PC-9 (cell line): Measurements from ENCODE around the gene CPA3. TPM values are rescaled to one million over a fixed set of nuclear protein-coding genes. Genes with fewer than 3 reads are reported as not detected.

Experiments used
- BruUV-seq: library from RNA; stranded (reverse); fragments of 400-500 nt; replicated peaks from 2 replicates; lab custom pipeline; 2021; lab: Mats Ljungman, UMichigan
- CTCF ChIA-PET: fragments of 300-600 bp; sonication (Branson Sonifier 250); formaldehyde crosslinking; loops from one replicate; lab custom pipeline; 2022; ENCODE audit warnings: antibody characterized with exemption; lab: Charles Lee
- POLR2A ChIA-PET: fragments of 300-600 bp; sonication (Branson Sonifier 250); formaldehyde crosslinking; loops from one replicate; lab custom pipeline; 2022; ENCODE audit warnings: antibody characterized with exemption; ENCODE audit not compliant: unreplicated experiment; lab: Charles Lee
- DNase-seq, 2 experiments: peaks; one replicate each; pipeline versions ENCODE4 v3.0.0 to v3.0.0-alpha.2; 2015 to 2022; ENCODE audit warnings: mixed read lengths in 1 of 2
- H2AFZ ChIP-seq: fragments of 200-600 bp; sonication (generic); 2 replicates; pipeline ENCODE4 v1.8.1; 2017; ENCODE audit warnings: antibody characterized with exemption
- H3F3A ChIP-seq: fragments of 200-600 bp; sonication (generic); 2 replicates; pipeline ENCODE4 v1.8.1; 2017; ENCODE audit warnings: antibody characterized with exemption, mild to moderate bottlenecking, low read depth; ENCODE audit not compliant: insufficient read depth
- H3K27ac ChIP-seq: fragments of 200-600 bp; sonication (generic); 2 replicates; pipeline ENCODE4 v1.6.1; 2016; ENCODE audit warnings: mixed run types
- H3K27me3 ChIP-seq: fragments of 200-600 bp; sonication (generic); 2 replicates; pipeline ENCODE4 v1.6.1; 2016; ENCODE audit warnings: low read depth, mixed run types; ENCODE audit not compliant: insufficient read depth
- H3K36me3 ChIP-seq: fragments of 200-600 bp; sonication (generic); 2 replicates; pipeline ENCODE4 v1.6.1; 2016; ENCODE audit warnings: low read depth, mixed run types
- H3K4me1 ChIP-seq: fragments of 200-600 bp; sonication (generic); replicated peaks from 2 replicates; pipeline ENCODE4 v1.6.1; 2016; ENCODE audit warnings: mixed run types; ENCODE audit not compliant: insufficient read depth
- H3K4me2 ChIP-seq: fragments of 200-600 bp; sonication (generic); 2 replicates; pipeline ENCODE4 v1.6.1; 2017; ENCODE audit warnings: mixed run types
- H3K4me3 ChIP-seq: fragments of 200-600 bp; sonication (generic); 2 replicates; pipeline ENCODE4 v1.6.1; 2016; ENCODE audit warnings: mixed run types
- H3K79me2 ChIP-seq: fragments of 200-600 bp; sonication (generic); 2 replicates; pipeline ENCODE4 v1.6.1; 2017; ENCODE audit warnings: low read depth, mixed run types
- H3K9me2 ChIP-seq: fragments of 200-600 bp; sonication (generic); 2 replicates; pipeline ENCODE4 v1.8.1; 2017; ENCODE audit warnings: mild to moderate bottlenecking; ENCODE audit not compliant: insufficient read depth
- H3K9me3 ChIP-seq: fragments of 200-600 bp; sonication (generic); 2 replicates; pipeline ENCODE4 v1.8.1; 2016; ENCODE audit warnings: low read depth; ENCODE audit not compliant: insufficient read depth
- H4K20me1 ChIP-seq: fragments of 200-600 bp; sonication (generic); 2 replicates; pipeline ENCODE4 v1.8.1; 2017; ENCODE audit not compliant: insufficient read depth
- EZH2 ChIP-seq: fragments of 200-600 bp; sonication (generic); IDR thresholded peaks from 2 replicates; pipeline ENCODE4 v1.8.0; 2017; ENCODE audit warnings: antibody characterized with exemption, low read depth
- intact Hi-C: fragments of 100-400 bp; cut with micrococcal nuclease; formaldehyde crosslinking; loops from one replicate; pipeline ENCODE4 v1.10.0; 2022; ENCODE audit not compliant: unreplicated experiment
- total RNA-seq: library from RNA; stranded (reverse); gene quantifications from 2 replicates; pipeline ENCODE4 v1.2.3, GENCODE V29; 2021
- TF ChIP-seq, protein P1 (sequence below): fragments of 200-600 bp; sonication (generic); conservative IDR thresholded peaks from 2 replicates; pipeline ENCODE4 v1.6.1; 2017; ENCODE audit warnings: mixed run types, antibody characterized with exemption, mild to moderate bottlenecking, moderate library complexity

CPA3 gene
- total RNA-seq, 1 experiment from 2014 or later = not detected

DNA sequence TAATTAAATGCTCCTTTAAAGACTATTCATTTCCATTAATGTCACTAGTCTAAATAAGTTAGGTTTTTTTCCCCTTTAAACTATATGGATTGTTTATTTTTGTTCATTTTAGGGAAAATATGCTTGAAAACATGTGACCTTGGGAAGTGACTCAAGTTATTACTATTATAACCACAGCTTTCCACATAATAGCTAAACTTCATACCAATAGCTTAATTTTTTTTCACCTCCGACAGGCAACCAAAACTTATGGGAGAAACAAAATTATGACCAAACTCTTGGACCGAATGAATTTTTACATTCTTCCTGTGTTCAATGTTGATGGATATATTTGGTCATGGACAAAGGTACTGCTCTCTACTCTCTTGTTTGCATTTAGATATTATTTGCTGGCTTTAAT is 16.2 kb downstream of the CPA3 start:
- no peak overlapping the region for H3K4me3 ChIP-seq
- no peak overlapping the region for H2AFZ ChIP-seq
- CTCF ChIA-PET = interaction anchor here (1.1 to 1.7 kb wide), 2 partner anchors 18 to 153 kb away, joined by 3 to 4 read pairs; no protein-coding TSS in a partner anchor
- BruUV-seq = no TSS peak
- H3K4me1 ChIP-seq = no peaks in the 10 kb centered on the region
- no peak for DNase-seq
- H3K79me2 ChIP-seq = no peaks in the 10 kb centered on the region
- no peaks in the 10 kb centered on the region for H3K9me2 ChIP-seq
- no peak overlapping the region for H3K4me2 ChIP-seq
- POLR2A ChIA-PET = interaction anchor here (0.5 to 0.7 kb wide), 2 partner anchors 51 to 364 kb away, joined by 4 to 6 read pairs; no protein-coding TSS in a partner anchor
- TF ChIP-seq, protein P1, sequence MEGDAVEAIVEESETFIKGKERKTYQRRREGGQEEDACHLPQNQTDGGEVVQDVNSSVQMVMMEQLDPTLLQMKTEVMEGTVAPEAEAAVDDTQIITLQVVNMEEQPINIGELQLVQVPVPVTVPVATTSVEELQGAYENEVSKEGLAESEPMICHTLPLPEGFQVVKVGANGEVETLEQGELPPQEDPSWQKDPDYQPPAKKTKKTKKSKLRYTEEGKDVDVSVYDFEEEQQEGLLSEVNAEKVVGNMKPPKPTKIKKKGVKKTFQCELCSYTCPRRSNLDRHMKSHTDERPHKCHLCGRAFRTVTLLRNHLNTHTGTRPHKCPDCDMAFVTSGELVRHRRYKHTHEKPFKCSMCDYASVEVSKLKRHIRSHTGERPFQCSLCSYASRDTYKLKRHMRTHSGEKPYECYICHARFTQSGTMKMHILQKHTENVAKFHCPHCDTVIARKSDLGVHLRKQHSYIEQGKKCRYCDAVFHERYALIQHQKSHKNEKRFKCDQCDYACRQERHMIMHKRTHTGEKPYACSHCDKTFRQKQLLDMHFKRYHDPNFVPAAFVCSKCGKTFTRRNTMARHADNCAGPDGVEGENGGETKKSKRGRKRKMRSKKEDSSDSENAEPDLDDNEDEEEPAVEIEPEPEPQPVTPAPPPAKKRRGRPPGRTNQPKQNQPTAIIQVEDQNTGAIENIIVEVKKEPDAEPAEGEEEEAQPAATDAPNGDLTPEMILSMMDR = no peak
- TF ChIP-seq EZH2 = no peak
- H3K27ac ChIP-seq = no peak overlapping the region
- no peaks in the 10 kb centered on the region for H3K36me3 ChIP-seq
- H3K9me3 ChIP-seq = no peaks in the 10 kb centered on the region
- H3K27me3 ChIP-seq = no peaks in the 10 kb centered on the region
- no peaks in the 10 kb centered on the region for H4K20me1 ChIP-seq
- H3F3A ChIP-seq = no peaks in the 10 kb centered on the region
- intact Hi-C loops = no loop called here

GRCh38 chr3:148882288-148882687 is 17.2 kb downstream of the CPA3 start:
- ChIA-PET CTCF (no interaction called here), POLR2A (interaction anchor here (0.5 kb wide), 1 partner anchor 161 kb away, joined by 3 read pairs; no protein-coding TSS in a partner anchor)
- no peaks in the 10 kb centered on the region for H3K9me2 ChIP-seq
- TF ChIP-seq EZH2 = no peak
- TF ChIP-seq, protein P1 = no peak
- H2AFZ ChIP-seq = no peak overlapping the region
- H3K79me2 ChIP-seq = no peaks in the 10 kb centered on the region
- H3K27me3 ChIP-seq = no peaks in the 10 kb centered on the region
- no peaks in the 10 kb centered on the region for H3K9me3 ChIP-seq
- BruUV-seq = no TSS peak
- H4K20me1 ChIP-seq = no peaks in the 10 kb centered on the region
- no peaks in the 10 kb centered on the region for H3K4me1 ChIP-seq
- H3K27ac ChIP-seq = no peak overlapping the region
- H3K4me3 ChIP-seq = no peak overlapping the region
- H3F3A ChIP-seq = no peaks in the 10 kb centered on the region
- H3K36me3 ChIP-seq = no peaks in the 10 kb centered on the region
- no peak overlapping the region for H3K4me2 ChIP-seq
- DNase-seq = no peak
- intact Hi-C loops = no loop called here

DNA sequence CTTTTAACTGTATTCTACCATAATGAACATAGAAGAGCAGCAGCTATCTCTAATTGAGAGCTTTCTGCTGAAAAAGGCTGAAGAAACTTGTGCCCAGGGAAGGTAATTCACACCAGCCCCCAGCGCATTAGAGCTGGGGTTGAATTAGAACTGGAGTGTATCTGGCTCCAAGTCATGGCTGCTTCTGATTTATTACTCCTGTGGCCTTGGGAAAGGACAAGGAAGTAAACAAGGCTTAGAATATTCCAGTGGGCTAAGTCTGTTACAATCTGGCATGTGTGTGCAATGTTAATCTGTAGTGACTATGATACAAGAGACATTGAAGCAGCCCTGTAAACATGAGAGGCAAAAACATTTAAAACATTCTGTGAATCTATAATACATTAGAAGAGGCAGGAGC is 18.1 kb downstream of the CPA3 start:
- no peaks in the 10 kb centered on the region for H4K20me1 ChIP-seq
- H3F3A ChIP-seq = no peaks in the 10 kb centered on the region
- H3K9me3 ChIP-seq = no peaks in the 10 kb centered on the region
- no peaks in the 10 kb centered on the region for H3K9me2 ChIP-seq
- H3K4me3 ChIP-seq = no peak overlapping the region
- no peak overlapping the region for H2AFZ ChIP-seq
- TF ChIP-seq EZH2 = no peak
- TF ChIP-seq, protein P1 = no peak
- no peaks in the 10 kb centered on the region for H3K27me3 ChIP-seq
- H3K4me1 ChIP-seq = no peaks in the 10 kb centered on the region
- CTCF ChIA-PET = no interaction called here
- no TSS peak for BruUV-seq
- intact Hi-C loops = no loop called here
- no peak for DNase-seq
- POLR2A ChIA-PET = interaction anchor here (0.5 kb wide), 1 partner anchor 162 kb away, joined by 3 read pairs; no protein-coding TSS in a partner anchor
- H3K36me3 ChIP-seq = no peaks in the 10 kb centered on the region
- H3K79me2 ChIP-seq = no peaks in the 10 kb centered on the region
- H3K27ac ChIP-seq = no peak overlapping the region
- H3K4me2 ChIP-seq = no peak overlapping the region
